ENCODE data around the gene SOX10.
"Not testable (repeated sequence)": the region's sequence is repeated elsewhere in the genome, so short reads cannot be mapped to it uniquely, and the experiment has no call there.

The SOX10 gene

GRCh38 chr22:37965940-37966664 lies 18.3 kb downstream of the SOX10 start:
- DNase-seq (ENCODE audit: low read depth in 3 of 3): no peak

DNA sequence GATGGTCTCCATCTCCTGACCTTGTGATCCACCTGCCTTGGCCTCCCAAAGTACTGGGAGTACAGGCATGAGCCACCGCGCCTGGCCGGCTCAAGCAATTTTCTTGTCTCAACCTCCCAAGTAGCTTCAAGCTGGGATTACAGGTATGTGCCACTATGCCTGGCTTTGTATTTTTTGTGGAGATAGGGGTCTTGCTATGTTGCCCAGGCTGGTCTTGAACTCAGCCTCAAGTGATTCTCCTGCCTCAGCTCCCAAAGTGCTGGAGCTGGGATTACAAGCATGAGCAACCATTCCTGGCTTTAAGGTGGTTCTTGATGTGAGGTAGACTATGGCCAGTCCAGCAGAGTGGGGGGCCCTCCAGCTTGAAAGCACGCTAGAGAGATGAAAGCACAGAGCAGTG lies 23.3 kb downstream of the SOX10 start:
- no peak for DNase-seq (ENCODE audit: low read depth in 3 of 3)

- DNase-seq (ENCODE audit: low read depth in 3 of 3): no peak
These were observed 25.0 kb downstream of the SOX10 start for GRCh38 chr22:37959231-37959825.

DNA sequence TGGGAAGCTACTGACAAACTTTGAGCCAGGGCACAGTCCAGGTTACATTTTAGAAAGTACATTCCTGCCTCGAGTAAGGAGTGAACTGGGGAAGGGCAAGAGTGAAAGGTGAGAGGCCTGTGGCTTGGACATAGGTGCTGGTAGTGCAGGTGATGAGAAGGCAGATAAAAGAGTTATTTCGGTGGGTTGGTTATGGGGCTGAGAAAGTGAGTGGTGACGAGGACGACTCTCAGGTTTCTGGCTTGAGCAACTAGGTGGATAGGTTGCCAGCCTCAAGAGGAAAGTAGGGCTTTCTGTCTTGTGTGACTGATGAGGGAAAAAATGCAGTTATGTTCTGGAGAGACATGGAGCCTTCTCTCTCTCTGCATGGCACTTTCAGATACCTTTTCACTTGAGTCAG lies 27.1 kb downstream of the SOX10 start:
- DNase-seq (ENCODE audit: low read depth in 3 of 3): no peak

GRCh38 chr22:37955825-37956397 lies 28.4 kb downstream of the SOX10 start:
- not testable (repeated sequence) for DNase-seq (ENCODE audit: low read depth in 3 of 3)

- no peak for DNase-seq (ENCODE audit: low read depth in 3 of 3)
These were observed 29.7 kb downstream of the SOX10 start for GRCh38 chr22:37954686-37955085.

DNA sequence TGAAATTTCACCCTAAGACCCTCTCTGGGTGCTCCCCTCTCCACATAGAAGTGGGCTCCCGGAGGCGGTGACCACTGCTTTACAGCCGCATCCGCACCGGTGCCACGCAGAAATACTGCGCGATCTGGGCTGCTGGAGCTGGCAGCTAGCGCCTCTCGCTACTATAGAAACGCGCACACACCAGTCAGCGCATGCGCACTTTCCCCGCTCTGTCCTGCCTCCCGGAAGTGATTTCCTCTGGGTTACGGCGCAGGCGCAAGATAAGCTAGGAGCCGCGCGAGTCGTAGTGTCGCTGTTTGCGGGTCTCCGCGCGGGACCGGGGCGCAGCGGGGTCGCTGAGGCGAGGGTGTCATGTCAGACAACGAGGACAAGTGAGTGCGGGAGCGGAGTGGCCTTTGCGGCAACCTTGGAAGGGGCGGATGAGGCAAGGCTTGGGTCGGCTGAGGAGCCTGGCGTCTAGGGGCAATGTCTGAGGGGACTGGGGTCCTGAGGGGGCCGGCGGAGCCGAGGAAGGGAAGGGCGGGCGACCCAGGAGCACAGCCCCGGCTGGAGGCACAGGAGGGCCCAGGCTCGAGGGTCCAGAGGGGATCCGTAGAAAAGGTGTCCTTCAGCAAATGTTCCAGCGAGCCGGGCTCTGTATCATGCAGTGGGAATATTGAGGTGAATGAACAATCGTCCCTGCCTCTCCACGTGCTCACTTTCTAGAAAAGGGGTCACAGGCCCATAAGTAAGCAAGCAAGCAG lies 30.7 kb downstream of the SOX10 start, which contains the start of the genes C22orf23 and POLR2F:
Gene C22orf23, minus strand, starts transcription at position 165 of the 743 bp plus-strand sequence. CDS start 452 bp downstream, outside the sequence.
Gene POLR2F, plus strand, starts transcription at position 263 of the 743 bp plus-strand sequence. Its CDS starts 89 bp downstream, at position 352.
- DNase-seq (ENCODE audit: low read depth in 3 of 3): peak; percentile 91 to 96 (median 95)

DNA sequence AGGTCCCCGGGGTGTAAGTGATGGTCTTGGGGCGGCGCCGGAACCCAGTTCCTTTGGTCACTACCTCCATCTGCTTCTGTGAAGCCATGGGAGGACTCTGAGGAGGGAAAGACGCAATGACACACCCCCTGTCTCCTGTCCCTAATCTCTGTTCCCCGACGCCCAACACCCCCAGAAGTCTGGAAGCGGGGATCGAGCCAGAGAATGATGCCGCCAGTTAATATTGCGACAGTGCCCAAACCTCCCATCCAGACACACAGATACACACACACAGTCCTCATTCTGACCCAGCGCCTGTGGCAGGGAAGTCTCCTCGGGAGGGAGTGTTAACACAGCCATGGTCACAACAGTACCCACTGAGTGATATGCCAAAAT lies 31.3 kb downstream of the SOX10 start:
- no peak for DNase-seq (ENCODE audit: low read depth in 3 of 3)

DNA sequence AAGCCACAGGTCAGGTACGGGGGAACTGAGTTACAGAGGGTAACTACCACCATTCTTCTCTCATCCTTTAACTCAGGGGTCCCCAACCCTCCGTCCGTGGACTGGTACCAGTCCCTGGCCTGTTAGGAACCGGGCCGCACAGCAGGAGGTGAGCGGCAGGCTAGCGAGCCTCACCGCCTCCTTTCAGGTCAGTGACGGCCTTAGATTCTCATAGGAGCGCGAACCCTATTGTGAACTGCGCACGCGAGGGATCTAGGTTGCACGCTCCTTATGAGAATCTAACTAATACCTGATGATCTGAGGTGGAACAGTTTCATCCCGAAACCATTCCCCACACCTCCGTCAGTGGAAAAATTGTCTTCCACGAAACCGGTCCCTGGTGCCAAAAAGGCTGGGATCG lies 31.7 kb downstream of the SOX10 start:
- not testable (repeated sequence) for DNase-seq (ENCODE audit: low read depth in 3 of 3)

GRCh38 chr22:37951305-37951704 lies 33.0 kb downstream of the SOX10 start:
- DNase-seq (ENCODE audit: low read depth in 3 of 3): no peak

DNA sequence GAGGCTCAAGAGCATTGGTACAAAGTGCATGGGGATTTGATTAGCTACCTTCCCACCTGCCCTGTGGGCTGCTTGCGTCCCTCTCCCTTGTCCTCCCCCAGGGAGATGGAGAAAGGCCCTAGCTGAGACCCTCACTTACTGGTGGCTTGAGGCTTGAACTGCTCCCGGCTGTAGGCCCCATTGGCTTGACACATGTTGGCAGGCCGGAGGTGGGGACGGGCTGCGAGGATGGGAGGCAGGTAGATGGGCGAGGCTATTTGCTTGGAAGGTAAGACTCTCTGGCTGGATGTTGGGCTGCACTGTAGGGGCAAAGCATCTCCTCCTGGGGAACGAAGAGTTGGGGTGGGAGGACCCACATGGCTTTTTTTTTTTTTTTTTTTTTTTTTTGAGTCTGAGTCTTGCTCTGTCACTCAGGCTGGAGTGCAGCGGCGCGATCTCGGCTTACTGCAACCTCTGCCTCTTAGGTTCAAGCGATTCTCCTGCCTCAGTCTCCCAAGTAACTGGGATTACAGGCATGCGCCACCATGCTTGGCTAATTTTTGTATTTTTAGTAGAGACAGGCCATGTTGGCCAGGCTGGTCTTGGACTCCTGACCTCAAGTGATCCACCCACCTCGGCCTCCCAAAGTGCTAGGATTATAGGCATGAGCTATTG lies 37.1 kb downstream of the SOX10 start:
- not testable (repeated sequence) for DNase-seq (ENCODE audit: low read depth in 3 of 3)

GRCh38 chr22:37944423-37944822 lies 39.9 kb downstream of the SOX10 start:
- not testable (repeated sequence) for DNase-seq (ENCODE audit: low read depth in 3 of 3)

DNA sequence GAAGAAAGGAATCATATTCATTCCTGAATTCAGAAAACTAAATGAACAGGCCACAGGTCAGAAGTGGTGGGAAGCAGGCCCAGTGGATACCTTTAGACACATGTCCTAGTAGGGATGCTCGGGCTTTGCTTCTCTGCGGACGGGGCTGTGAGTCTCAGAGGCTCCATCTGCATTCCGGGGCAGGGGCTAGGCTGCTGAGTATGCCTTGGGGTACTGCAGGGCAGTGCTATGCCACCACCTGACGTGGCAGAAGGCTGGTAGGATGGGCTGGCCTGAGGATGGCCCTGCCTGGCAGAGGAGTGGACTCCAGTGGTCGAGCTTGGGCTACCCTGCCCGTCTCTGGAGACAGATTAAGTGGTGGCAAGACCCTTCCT lies 40.5 kb downstream of the SOX10 start:
- no peak for DNase-seq (ENCODE audit: low read depth in 3 of 3)

- no peak for DNase-seq (ENCODE audit: low read depth in 3 of 3)
These were observed 41.1 kb downstream of the SOX10 start for GRCh38 chr22:37943136-37943824.

DNA sequence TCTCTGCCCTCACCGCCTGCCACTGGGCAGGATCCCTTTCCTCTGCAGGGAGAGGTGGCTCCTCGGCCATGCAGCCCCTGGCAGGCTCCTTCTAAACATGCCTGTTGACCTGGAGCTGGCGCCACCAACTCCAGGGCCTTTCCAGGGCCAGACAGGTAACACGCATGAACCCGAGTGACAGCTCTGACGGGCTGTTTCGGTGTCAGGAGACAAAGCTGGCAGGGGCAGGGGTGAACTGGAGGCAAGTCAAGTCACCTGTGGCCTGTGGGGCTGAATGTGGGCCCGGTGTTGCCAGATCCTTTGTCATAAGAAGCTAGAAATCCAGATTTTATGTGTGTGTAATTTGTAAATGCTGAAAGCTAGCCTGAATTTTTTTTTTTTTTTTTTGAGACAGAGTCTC lies 42.2 kb downstream of the SOX10 start:
- no peak for DNase-seq (ENCODE audit: low read depth in 3 of 3)

- no peak for DNase-seq (ENCODE audit: low read depth in 3 of 3)
These were observed 43.5 kb downstream of the SOX10 start for GRCh38 chr22:37940698-37941376.

DNA sequence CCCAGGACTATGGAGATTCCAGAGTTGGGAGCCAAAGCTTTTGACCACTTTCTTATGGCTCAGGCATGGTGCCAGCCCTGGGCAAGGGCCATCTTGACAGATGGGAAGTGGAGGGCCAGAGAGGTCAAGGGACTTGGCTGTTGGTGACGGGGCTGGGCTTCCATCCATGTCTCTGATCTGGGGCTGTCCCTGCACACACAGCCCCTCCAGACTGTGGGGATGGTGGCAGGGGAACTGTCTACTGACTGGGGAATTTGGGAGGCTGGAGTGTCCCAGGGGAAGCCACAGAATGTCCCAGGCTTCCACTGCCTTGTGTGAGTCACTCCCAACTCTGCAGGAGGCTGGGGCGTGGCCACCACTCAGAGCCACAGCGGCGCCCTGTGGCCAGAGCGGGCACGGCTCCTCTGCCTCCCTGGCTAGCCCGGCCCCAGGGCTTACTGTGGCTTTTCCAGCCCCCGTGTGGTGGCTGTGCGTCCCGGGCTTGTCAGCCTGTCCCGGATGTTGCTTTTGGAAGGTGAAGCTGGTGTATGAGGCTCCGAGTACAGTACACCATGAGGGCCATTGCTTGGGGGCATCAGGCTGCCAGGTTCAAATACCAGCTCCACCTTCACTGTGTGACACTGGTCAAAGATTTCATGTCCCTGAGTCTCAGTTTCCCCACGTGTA lies 50.5 kb downstream of the SOX10 start:
- peak; percentile 60 to 70 (median 69) for DNase-seq (ENCODE audit: low read depth in 3 of 3)

- no peak for DNase-seq (ENCODE audit: low read depth in 3 of 3)
These were observed 51.4 kb downstream of the SOX10 start for GRCh38 chr22:37932821-37933578.

- no peak for DNase-seq (ENCODE audit: low read depth in 3 of 3)
These were observed 52.0 kb downstream of the SOX10 start for GRCh38 chr22:37932401-37932800.
